ENCODE measurements around the gene PIGX. TPM values are rescaled to one million over a fixed set of nuclear protein-coding genes. Genes with fewer than 3 reads are reported as not detected.

PIGX gene
- total RNA-seq, 1 donor from 2014 or later = 15.6 TPM

GRCh38 chr3:196694941-196695848 is 17.0 kb upstream of the PIGX start:
- Histone ChIP-seq H3K9me3 (replicated peaks) (no peaks in the 10 kb centered on the region), H3K36me3 (no peaks in the 10 kb centered on the region), H3K27me3 (ENCODE audit: low read depth) (peaks cover 2% of the 10 kb centered on the region), H3K27ac (replicated peaks) (no peak overlapping the region), H3K4me3 (no peak overlapping the region), H3K4me1 (no peaks in the 10 kb centered on the region)
- TF ChIP-seq CTCF (IDR thresholded peaks at IDR 0.05; ENCODE audit: borderline replicate concordance) = no peak
- intact Hi-C loops (cut with micrococcal nuclease) = no loop called here
- no peak for DNase-seq

- no peaks in the 10 kb centered on the region for H3K27me3 ChIP-seq (ENCODE audit: low read depth)
- intact Hi-C loops (cut with micrococcal nuclease) = no loop called here
- no peak for TF ChIP-seq CTCF (IDR thresholded peaks at IDR 0.05; ENCODE audit: borderline replicate concordance)
- no peak overlapping the region for H3K4me3 ChIP-seq
- DNase-seq = no peak
- H3K9me3 ChIP-seq (replicated peaks) = no peaks in the 10 kb centered on the region
- no peak overlapping the region for H3K27ac ChIP-seq (replicated peaks)
- H3K36me3 ChIP-seq = no peaks in the 10 kb centered on the region
- H3K4me1 ChIP-seq = no peaks in the 10 kb centered on the region
These were observed 16.3 kb upstream of the PIGX start for GRCh38 chr3:196695849-196696226.

GRCh38 chr3:196697270-196697669 is 14.9 kb upstream of the PIGX start:
- no peaks in the 10 kb centered on the region for H3K9me3 ChIP-seq (replicated peaks)
- H3K27me3 ChIP-seq (ENCODE audit: low read depth) = no peaks in the 10 kb centered on the region
- intact Hi-C loops (cut with micrococcal nuclease) = no loop called here
- no peak overlapping the region for H3K27ac ChIP-seq (replicated peaks)
- H3K36me3 ChIP-seq = no peaks in the 10 kb centered on the region
- no peaks in the 10 kb centered on the region for H3K4me1 ChIP-seq
- DNase-seq = no peak
- TF ChIP-seq CTCF (IDR thresholded peaks at IDR 0.05; ENCODE audit: borderline replicate concordance) = no peak
- no peak overlapping the region for H3K4me3 ChIP-seq

- Histone ChIP-seq H3K36me3 (no peaks in the 10 kb centered on the region), H3K4me3 (no peak overlapping the region), H3K27me3 (ENCODE audit: low read depth) (no peaks in the 10 kb centered on the region), H3K4me1 (no peaks in the 10 kb centered on the region), H3K9me3 (replicated peaks) (no peaks in the 10 kb centered on the region), H3K27ac (replicated peaks) (no peak overlapping the region)
- intact Hi-C loops (cut with micrococcal nuclease) = no loop called here
- no peak for TF ChIP-seq CTCF (IDR thresholded peaks at IDR 0.05; ENCODE audit: borderline replicate concordance)
- DNase-seq = no peak
These were observed 12.4 kb upstream of the PIGX start for GRCh38 chr3:196699749-196700148.

- DNase-seq = no peak
- TF ChIP-seq CTCF (IDR thresholded peaks at IDR 0.05; ENCODE audit: borderline replicate concordance) = no peak
- Histone ChIP-seq H3K4me1 (no peaks in the 10 kb centered on the region), H3K9me3 (replicated peaks) (no peaks in the 10 kb centered on the region), H3K27me3 (ENCODE audit: low read depth) (no peaks in the 10 kb centered on the region), H3K27ac (replicated peaks) (no peak overlapping the region), H3K36me3 (no peaks in the 10 kb centered on the region), H3K4me3 (no peak overlapping the region)
- intact Hi-C loops (cut with micrococcal nuclease) = no loop called here
These were observed 11.4 kb upstream of the PIGX start for GRCh38 chr3:196700801-196701200.
